GM12873 (cell line): ENCODE measurements around the gene CAMKK1.

Experiments used
- TF ChIP-seq, protein P1 (sequence below): IDR thresholded peaks from 2 replicates; pipeline ENCODE4 v1.5.1; 2012; ENCODE audit warnings: low read depth, mild to moderate bottlenecking, moderate library complexity, low read length, control low read depth; ENCODE audit not compliant: insufficient read depth; ENCODE audit errors: missing control alignments

Gene CAMKK1

DNA sequence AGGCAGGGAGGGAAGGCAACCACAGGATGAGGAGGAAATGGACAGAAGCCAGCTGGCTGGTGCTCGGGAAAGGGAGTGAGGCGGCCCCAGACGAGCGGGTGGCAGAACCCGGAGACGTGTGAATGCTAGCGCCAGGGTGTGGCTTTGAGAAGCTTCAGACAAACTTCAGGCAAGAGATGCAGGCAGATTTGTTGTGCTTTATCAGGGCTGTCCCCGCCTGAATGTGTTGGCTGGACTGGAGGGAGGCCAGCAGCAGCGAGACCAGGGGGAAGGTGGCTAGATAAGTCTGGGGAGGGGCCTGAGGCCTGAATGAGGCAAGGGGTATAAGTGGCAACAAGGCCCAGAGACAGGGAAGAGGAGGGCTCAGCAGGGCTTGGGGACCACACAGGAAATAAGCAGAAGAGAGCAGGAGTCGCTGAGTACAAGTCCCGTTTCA is 22.0 kb downstream of the CAMKK1 start:
- TF ChIP-seq, protein P1, sequence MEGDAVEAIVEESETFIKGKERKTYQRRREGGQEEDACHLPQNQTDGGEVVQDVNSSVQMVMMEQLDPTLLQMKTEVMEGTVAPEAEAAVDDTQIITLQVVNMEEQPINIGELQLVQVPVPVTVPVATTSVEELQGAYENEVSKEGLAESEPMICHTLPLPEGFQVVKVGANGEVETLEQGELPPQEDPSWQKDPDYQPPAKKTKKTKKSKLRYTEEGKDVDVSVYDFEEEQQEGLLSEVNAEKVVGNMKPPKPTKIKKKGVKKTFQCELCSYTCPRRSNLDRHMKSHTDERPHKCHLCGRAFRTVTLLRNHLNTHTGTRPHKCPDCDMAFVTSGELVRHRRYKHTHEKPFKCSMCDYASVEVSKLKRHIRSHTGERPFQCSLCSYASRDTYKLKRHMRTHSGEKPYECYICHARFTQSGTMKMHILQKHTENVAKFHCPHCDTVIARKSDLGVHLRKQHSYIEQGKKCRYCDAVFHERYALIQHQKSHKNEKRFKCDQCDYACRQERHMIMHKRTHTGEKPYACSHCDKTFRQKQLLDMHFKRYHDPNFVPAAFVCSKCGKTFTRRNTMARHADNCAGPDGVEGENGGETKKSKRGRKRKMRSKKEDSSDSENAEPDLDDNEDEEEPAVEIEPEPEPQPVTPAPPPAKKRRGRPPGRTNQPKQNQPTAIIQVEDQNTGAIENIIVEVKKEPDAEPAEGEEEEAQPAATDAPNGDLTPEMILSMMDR: no peak

DNA sequence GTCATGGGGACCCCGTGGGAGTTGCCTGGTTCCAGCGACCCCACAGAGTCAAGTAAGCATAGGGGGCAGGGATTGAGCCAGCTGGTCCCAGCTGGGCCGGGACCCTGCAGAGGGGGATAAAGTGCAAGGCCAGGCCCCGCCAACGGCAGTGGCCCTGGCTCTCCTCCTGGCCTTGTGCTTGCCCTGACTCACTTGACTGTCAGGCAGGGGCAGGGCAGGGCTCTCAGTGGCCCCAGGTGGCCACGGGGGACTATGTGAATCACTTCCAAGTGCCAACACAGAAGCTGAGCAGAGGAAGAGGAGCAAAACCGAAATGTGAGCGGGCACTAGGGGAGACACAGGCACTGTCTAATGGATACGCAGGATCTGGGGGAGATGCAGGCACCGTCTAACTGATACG is 25.2 kb downstream of the CAMKK1 start:
- TF ChIP-seq, protein P1: no peak

DNA sequence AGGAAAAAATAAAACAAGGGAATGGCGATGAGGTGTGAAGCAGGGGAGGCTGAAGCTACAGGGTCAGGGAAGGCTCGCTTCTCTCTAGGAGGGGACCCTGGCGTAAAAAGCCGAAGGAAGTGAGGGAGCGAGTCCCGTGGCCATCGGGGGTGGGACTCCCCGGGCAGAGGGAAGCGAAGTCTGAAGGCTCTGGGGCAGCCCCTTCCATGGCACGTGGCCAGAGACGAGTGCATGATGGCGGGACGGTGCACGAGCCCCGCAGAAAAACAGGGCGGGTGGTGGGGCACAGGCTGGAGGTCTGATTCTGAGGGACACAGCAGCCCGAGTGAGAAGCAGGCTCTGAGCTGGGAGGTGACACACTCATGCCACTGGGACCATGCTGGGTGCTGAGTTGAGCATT is 25.7 kb downstream of the CAMKK1 start:
- TF ChIP-seq, protein P1: no peak

DNA sequence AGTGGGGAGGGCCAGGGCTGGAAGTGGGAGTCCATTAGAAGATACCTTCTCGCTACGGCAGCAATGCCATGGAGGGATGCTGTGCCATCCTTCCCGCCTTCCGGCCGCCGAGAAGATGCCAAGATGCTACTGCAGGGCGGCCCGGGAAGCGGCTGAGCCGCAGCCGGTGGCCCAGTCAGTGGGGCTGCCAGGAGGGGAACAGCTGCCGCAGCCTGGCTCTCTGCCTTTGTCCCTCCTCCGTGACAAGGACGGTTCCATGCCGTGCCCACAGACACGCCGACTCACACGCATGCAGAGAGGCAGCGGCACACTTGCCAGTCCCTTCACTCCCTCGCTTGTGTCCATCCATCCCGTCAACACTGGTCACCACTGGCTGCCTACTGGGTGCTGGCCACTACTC is 26.6 kb downstream of the CAMKK1 start:
- TF ChIP-seq, protein P1: no peak

DNA sequence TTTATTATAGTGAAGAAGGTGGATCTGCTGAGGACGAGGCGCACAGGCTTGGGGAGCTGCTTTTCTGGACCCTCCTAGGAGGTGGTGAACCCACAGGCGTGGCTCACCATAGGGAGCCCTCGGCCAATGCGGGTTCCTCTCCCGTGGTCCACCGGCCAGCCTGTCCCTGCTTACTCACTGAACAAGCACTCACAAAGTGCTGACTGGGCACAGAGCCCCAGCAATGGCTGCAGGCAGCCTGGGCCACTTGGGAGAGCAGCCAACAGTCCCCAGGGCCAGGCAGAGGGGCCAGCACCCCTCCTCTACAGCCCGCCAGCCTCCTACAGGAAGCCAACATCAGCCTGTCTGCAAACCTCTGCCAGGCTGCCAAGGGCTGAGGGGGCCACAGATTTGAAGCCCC is 27.7 kb downstream of the CAMKK1 start:
- TF ChIP-seq, protein P1: no peak

DNA sequence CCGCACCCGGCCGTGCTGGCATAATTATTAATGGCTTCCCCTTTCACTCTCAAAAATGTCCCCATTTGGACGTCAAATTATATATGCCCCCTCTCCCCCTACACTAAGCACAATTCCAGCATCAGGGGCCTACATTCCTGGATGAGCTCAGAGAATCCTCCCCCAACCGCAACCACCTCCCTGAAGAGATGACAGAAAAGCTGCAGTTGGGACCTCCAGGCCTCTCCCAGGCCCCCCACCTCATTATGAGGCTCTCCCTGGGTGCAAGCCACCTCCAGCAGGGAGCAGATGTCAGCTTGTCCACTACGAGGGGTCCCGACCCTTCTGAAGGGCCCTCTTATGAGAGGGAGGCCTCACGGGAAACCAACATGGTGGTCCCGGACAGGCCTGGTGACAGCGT is 28.3 kb downstream of the CAMKK1 start:
- TF ChIP-seq, protein P1: no peak

DNA sequence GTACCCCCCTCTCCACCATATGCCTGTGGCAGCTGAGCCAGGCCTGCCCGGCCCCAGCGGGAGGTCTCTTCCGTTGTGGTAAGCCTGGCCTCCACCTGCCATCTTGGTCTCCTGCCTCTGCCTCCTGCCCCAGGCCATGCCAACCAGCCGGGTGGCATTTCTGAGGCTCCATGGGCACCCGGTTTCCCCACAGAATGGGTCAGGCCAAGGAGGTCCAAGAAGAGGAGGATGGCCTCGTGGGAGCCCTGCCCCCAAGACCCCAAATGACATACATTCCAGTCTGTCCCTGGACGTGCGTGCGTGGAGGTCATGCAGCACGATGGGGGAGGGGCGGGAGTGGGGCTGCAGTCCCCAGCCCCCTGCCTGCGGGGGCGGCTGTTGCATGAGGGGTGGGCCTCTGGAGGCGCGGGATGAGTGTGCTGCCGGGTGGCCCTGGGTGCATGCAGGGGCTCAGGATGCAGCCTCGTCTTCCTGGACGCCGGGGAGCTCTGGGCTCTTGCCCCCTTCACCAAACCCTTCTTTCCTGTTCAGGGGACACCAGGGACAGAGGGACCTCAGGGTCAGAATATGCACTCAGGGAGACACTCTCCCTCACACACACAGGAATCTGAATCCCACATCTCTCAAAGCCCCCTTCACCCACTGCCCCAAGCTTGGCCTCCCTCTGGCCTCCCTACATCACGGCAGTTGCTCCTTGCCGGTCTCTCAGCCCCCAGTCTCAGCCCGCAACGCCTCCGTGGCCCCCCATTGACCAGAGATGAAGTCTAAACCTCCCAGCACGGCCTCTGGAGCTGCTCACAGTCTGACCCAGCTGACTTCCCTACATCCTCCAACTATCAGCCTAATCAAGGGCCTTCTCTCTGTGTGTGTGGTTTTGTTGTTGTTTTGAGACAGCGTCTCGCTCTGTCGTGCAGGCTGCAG is 30.8 kb downstream of the CAMKK1 start:
- TF ChIP-seq, protein P1: no peak
